Kidney (tissue), 14 donors: Measurements from ENCODE around the gene PLRG1. TPM values are rescaled to one million over a fixed set of nuclear protein-coding genes. Genes with fewer than 3 reads are reported as not detected.

Experiments
- DNase-seq, 5 donors: peaks; one replicate each; pipeline ENCODE4 v3.0.0-alpha.2; 2013 to 2020
- FAIRE-seq: peaks from 2 replicates; lab custom pipeline; 2012; peaks lifted over from hg19 to GRCh38; lab: Jason Lieb, UNC
- H3K27ac ChIP-seq, 2 donors: one replicate each; pipeline ENCODE4 v1.7.0; 2013; ENCODE audit warnings: low read depth in 2 of 2, low read length in 2 of 2, inconsistent platforms in 1 of 2
- H3K27me3 ChIP-seq: one replicate; pipeline ENCODE4 v1.7.1; 2013; ENCODE audit warnings: low read length, inconsistent platforms; ENCODE audit not compliant: control insufficient read depth, insufficient read depth
- H3K36me3 ChIP-seq, 3 donors: one replicate each; pipeline versions ENCODE4 v1.7.0 to v1.7.1; 2013; ENCODE audit warnings: low read length in 3 of 3, control low read depth in 1 of 3, inconsistent platforms in 1 of 3; ENCODE audit not compliant: insufficient read depth in 3 of 3, control insufficient read depth in 2 of 3
- H3K4me1 ChIP-seq, 3 donors: one replicate each; pipeline versions ENCODE4 v1.7.0 to v1.7.1; 2013; ENCODE audit warnings: low read length in 3 of 3, inconsistent platforms in 1 of 3, low read depth in 1 of 3; ENCODE audit not compliant: control insufficient read depth in 2 of 3, insufficient read depth in 2 of 3
- H3K4me3 ChIP-seq, 3 donors: one replicate each; pipeline versions ENCODE4 v1.7.0 to v1.8.1; 2013; ENCODE audit warnings: low read length in 3 of 3, control low read depth in 1 of 3, inconsistent platforms in 1 of 3
- H3K9ac ChIP-seq, 3 donors: one replicate each; pipeline versions ENCODE4 v1.7.0 to v1.7.1; 2013; ENCODE audit warnings: low read length in 3 of 3, control low read depth in 1 of 3, inconsistent platforms in 1 of 3
- H3K9me3 ChIP-seq, 3 donors: one replicate each; pipeline versions ENCODE4 v1.7.0 to v1.7.1; 2013; ENCODE audit warnings: low read length in 3 of 3, control low read depth in 1 of 3, inconsistent platforms in 1 of 3; ENCODE audit not compliant: control insufficient read depth in 2 of 3, insufficient read depth in 1 of 3
- intact Hi-C: fragments of 100-400 bp; cut with DNase I; formaldehyde crosslinking; loops from one replicate; pipeline ENCODE4 v1.11.1; 2022
- polyA plus RNA-seq: library from polyadenylated mRNA; stranded (reverse); fragments of 350-450 nt; fragmentation: Illumina TruSeq; extraction: RNeasy Lipid Tissue Mini Kit (QIAGEN cat#74804); gene quantifications from one replicate; pipeline ENCODE4 v1.2.3, GENCODE V29; 2014; ENCODE audit warnings: low read depth, low replicate concordance; ENCODE audit not compliant: insufficient read depth
- total RNA-seq: library from RNA; stranded (reverse); fragmentation: NEBNext Ultra II Directional; extraction: Animal tissue kit (Norgen Biotek cat#: 25700); gene quantifications from one replicate; pipeline ENCODE4 v1.2.1, GENCODE V29; 2021
- TF ChIP-seq, protein P1 (sequence below): IDR thresholded peaks from 3 replicates; pipeline ENCODE4 v1.5.1; 2012; ENCODE audit warnings: mild to moderate bottlenecking, moderate library complexity, borderline replicate concordance; ENCODE audit not compliant: insufficient read depth; ENCODE audit errors: extremely low read depth
- donor health status: control.
- donor health status: control.
- donor health status: control.
- donor health status: control.
- donor health status: control.
- donor health status: DM: yes; HTN: yes; CAD: no.
- donor health status: Normal renal cell carcinoma (clear cell type).

The PLRG1 gene
- total and polyA plus RNA-seq, 2 donors from 2014 or later, result 54.6 to 69.7 TPM

DNA sequence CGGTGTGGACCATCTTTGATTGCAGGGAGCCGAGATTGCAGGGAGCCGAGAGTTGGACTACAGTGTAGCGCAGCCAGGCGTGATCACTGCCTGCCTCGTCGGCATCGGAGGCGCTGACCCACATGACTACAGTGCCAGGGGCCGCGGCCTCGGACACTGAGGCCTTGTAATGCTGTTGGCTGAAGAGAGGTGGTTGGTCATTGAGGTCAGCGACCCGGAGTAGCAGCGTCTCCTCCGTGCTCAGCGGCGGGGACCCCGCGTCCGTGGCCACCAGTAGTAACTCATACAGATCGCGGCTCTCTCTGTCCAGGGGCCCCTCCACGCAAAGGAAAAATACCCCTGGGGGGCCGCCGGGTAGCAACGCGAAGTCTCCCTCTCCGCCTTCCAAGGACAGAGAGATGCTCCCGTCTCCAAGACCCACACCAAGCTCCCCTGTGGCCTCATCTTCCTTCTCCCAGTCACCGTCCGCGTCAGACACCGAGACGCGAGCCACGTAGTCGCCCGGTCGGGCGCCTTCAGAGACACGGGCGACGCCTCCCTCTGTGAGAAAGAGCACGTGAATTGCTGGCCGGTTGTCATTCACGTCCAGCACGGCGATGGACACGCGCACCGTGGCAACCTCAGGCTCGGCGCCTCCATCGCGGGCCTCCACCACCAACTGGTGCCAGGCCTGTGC, 60.5 kb downstream of the PLRG1 start:
- FAIRE-seq, result no peak

GRCh38 chr4:154487145-154487544, 63.1 kb downstream of the PLRG1 start:
- peaks cover 0 to 7% (median 3%) of the 10 kb centered on the region in 3 donors for H3K4me1 ChIP-seq
- H3K36me3 ChIP-seq, result no peaks in the 10 kb centered on the region
- no peak for FAIRE-seq
- no peaks in the 10 kb centered on the region for H3K9me3 ChIP-seq
- H3K4me3 ChIP-seq, result no peak overlapping the region
- no peak overlapping the region for H3K9ac ChIP-seq
- H3K27ac ChIP-seq, result no peak overlapping the region
- DNase-seq, result no peak
- TF ChIP-seq, protein P1, sequence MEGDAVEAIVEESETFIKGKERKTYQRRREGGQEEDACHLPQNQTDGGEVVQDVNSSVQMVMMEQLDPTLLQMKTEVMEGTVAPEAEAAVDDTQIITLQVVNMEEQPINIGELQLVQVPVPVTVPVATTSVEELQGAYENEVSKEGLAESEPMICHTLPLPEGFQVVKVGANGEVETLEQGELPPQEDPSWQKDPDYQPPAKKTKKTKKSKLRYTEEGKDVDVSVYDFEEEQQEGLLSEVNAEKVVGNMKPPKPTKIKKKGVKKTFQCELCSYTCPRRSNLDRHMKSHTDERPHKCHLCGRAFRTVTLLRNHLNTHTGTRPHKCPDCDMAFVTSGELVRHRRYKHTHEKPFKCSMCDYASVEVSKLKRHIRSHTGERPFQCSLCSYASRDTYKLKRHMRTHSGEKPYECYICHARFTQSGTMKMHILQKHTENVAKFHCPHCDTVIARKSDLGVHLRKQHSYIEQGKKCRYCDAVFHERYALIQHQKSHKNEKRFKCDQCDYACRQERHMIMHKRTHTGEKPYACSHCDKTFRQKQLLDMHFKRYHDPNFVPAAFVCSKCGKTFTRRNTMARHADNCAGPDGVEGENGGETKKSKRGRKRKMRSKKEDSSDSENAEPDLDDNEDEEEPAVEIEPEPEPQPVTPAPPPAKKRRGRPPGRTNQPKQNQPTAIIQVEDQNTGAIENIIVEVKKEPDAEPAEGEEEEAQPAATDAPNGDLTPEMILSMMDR, result no peak
- intact Hi-C loops, result no loop called here
- H3K27me3 ChIP-seq, result peaks cover 4% of the 10 kb centered on the region

More for the DNA sequence above, 60.5 kb downstream of the PLRG1 start:
- no peaks in the 10 kb centered on the region for H3K9me3 ChIP-seq
- intact Hi-C loops, result no loop called here
- peaks cover 0 to 7% (median 3%) of the 10 kb centered on the region in 3 donors for H3K4me1 ChIP-seq
- peak in 2 of 5 donors; percentile 55 to 64 for DNase-seq
- H3K4me3 ChIP-seq, result no peak overlapping the region
- H3K27ac ChIP-seq, result no peak overlapping the region
- no peaks in the 10 kb centered on the region for H3K36me3 ChIP-seq
- H3K27me3 ChIP-seq, result peaks cover 4% of the 10 kb centered on the region
- TF ChIP-seq, protein P1, result no peak
- H3K9ac ChIP-seq, result no peak overlapping the region

DNA sequence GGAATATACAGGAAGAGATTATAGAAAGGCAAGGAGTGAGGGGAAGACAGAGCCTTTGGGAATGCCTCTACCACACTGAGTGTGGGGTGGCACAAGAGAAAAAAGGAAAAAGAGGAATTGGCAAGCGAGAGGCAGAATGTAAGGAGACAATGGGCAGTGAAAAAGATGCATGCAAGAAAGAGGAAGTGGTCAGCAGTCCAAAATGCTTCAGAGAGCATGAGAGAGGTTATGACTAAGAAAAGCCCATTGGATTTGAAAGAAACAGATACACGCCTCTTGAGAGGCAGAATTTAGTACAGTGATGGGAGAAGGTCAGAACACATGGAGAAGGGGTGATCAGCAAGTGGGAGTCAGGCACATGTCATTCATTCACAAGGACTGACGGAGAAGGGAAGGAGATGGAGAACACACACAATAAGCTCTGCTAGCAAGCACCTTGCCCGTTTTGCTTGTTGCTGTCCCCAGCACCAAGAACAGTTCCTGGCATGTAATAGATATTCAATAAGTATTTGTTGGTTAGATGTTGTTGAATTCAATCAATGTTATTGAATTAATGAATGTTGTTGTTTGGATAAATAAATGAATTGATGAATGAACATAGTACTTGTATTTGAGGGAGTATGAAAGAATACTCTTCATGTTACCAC, 65.0 kb downstream of the PLRG1 start:
- peaks cover 3% of the 10 kb centered on the region for H3K27me3 ChIP-seq
- FAIRE-seq, result no peak
- no peaks in the 10 kb centered on the region for H3K9me3 ChIP-seq

More for the DNA sequence above, 65.0 kb downstream of the PLRG1 start:
- H3K4me1 ChIP-seq, result no peaks in the 10 kb centered on the region
- H3K4me3 ChIP-seq, result no peak overlapping the region
- intact Hi-C loops, result no loop called here
- no peaks in the 10 kb centered on the region for H3K36me3 ChIP-seq
- TF ChIP-seq, protein P1, result no peak
- H3K9ac ChIP-seq, result no peak overlapping the region
- DNase-seq, result no peak
- H3K27ac ChIP-seq, result no peak overlapping the region

Other genes with a start within 250 kb of the PLRG1 start
- gene DCHS2, start 58.6 kb downstream of the PLRG1 start, total RNA-seq, result 0.47 TPM
- not detected for gene DCHS2, start 58.6 kb downstream of the PLRG1 start, polyA plus RNA-seq
- 42.5 TPM for gene FGB, start 12.6 kb upstream of the PLRG1 start, total RNA-seq
- 23.5 TPM for gene FGB, start 12.6 kb upstream of the PLRG1 start, polyA plus RNA-seq
- 6.1 TPM for gene FGA, start 40.3 kb upstream of the PLRG1 start, total RNA-seq
- 5.3 TPM for gene FGA, start 40.3 kb upstream of the PLRG1 start, polyA plus RNA-seq
- gene FGG, start 62.3 kb upstream of the PLRG1 start, total RNA-seq, result 2.8 TPM
- gene FGG, start 62.3 kb upstream of the PLRG1 start, polyA plus RNA-seq, result 1.8 TPM
- 0.72 TPM for gene LRAT, start 193.6 kb upstream of the PLRG1 start, total RNA-seq
- gene LRAT, start 193.6 kb upstream of the PLRG1 start, polyA plus RNA-seq, result 0.15 TPM
- not detected for gene RBM46, start 230.9 kb upstream of the PLRG1 start, total RNA-seq
- not detected for gene RBM46, start 230.9 kb upstream of the PLRG1 start, polyA plus RNA-seq